ENCODE results near the gene GALK1.

GALK1 gene

DNA sequence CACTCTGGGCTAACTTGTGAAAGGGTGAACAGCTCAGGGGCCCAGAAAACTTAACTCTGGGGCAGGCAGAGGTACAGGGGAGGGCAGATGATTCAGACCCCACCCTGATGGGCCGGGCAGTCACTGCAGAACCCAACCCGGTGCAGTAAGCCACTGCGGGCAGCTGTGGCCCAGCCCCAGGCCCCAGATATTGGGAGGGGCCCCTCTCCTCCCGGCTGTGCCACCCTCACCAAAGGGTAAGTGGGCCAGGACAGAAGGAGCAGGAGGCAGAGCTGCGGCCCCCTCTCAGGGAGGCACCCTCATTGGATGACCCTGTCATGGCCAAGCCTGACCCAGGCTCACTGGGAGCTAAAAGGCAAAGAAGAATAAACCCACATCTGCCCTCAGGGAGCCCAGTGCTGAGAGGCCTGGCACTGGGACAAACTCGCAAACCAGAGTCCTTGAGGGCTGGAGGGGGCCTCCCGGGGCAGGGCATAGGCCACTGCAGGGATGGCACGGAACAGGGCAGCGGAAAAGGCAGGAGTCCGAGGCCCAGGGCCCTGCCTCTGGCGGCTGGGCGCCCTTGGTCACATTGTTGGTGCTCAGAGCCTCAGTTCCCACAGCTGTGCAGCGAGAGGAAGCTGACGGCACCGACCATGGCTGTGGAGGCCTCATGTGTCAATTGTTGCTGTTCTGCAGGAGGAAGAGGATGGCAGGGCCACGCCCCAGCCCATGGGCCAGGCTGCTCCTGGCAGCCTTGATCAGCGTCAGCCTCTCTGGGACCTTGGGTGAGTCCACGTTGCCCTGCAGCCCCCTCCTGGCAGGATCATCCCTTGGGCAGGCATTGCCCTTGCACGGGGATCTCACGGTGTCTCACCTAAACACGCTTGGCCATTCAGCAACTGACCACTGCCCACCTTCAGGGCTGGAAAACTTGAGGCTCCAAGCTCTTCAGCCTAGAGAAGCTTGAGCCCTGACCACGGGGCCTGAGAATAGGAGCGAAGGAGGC lies 40.7 kb downstream of the GALK1 start:
- WGBS, 2 experiments, result 90 to 92% methylated on average over 23 of the region's 23 CpGs
- no peaks in the 10 kb centered on the region for H3K4me1 ChIP-seq (ENCODE audit: control insufficient read depth, insufficient read depth, low read length)
- no peak overlapping the region for H3K27ac ChIP-seq (ENCODE audit: insufficient read depth, low read depth, low read length, poor library complexity, severe bottlenecking)
- no peaks in the 10 kb centered on the region for H3K36me3 ChIP-seq (ENCODE audit: control insufficient read depth, insufficient read depth, low read length)
- peaks cover 36% of the 10 kb centered on the region for H3K27me3 ChIP-seq (ENCODE audit: control insufficient read depth, insufficient read depth, low read length, poor library complexity, severe bottlenecking)
- H3K4me3 ChIP-seq (ENCODE audit: insufficient read depth, low read depth, low read length), result no peak overlapping the region
- H3K9me3 ChIP-seq (ENCODE audit: control insufficient read depth, low read length), result no peaks in the 10 kb centered on the region

DNA sequence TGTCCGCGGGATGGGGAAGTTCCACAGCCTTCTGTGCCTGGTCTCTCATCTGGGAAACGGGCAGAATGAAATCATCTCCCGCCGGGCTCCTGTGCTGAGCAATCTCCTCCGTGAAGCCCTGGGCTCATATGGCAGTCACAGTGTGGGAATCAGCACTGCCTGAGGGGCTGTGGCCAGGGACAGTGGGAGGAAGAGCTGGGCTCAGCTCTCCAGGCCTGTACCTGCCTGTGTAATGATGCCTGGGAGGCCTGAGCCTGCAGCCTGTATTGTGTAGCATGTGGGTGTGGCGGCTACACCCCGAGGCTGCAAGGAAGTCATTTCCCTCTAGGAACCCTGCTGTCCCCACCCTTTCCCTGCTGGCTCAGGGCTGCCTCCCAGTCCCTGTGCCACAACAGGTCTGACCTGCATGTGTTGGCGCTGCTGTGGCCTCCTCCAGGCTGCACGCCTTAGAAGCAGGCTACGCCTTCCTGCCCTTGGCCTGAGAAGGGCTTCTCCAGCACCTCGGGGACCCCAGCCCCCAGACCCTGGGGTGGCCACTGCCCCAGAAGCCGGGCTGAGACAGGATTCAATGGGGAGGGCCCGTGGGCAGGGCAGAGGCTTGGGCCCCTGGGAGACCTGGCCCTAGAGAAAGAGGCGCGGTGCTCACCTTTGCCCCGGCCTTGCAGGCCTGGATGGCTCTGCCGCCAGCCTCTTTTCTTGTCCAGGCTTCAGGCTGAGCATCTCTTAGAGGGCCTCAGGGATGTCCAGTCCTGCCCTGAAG lies 41.6 kb downstream of the GALK1 start:
- H3K4me1 ChIP-seq (ENCODE audit: control insufficient read depth, insufficient read depth, low read length), result no peaks in the 10 kb centered on the region
- H3K36me3 ChIP-seq (ENCODE audit: control insufficient read depth, insufficient read depth, low read length), result no peaks in the 10 kb centered on the region
- H3K27me3 ChIP-seq (ENCODE audit: control insufficient read depth, insufficient read depth, low read length, poor library complexity, severe bottlenecking), result peaks cover 45% of the 10 kb centered on the region
- no peak overlapping the region for H3K27ac ChIP-seq (ENCODE audit: insufficient read depth, low read depth, low read length, poor library complexity, severe bottlenecking)
- H3K9me3 ChIP-seq (ENCODE audit: control insufficient read depth, low read length), result no peaks in the 10 kb centered on the region
- WGBS, 2 experiments, result 86 to 88% methylated on average over 18 of the region's 18 CpGs
- no peak overlapping the region for H3K4me3 ChIP-seq (ENCODE audit: insufficient read depth, low read depth, low read length)

DNA sequence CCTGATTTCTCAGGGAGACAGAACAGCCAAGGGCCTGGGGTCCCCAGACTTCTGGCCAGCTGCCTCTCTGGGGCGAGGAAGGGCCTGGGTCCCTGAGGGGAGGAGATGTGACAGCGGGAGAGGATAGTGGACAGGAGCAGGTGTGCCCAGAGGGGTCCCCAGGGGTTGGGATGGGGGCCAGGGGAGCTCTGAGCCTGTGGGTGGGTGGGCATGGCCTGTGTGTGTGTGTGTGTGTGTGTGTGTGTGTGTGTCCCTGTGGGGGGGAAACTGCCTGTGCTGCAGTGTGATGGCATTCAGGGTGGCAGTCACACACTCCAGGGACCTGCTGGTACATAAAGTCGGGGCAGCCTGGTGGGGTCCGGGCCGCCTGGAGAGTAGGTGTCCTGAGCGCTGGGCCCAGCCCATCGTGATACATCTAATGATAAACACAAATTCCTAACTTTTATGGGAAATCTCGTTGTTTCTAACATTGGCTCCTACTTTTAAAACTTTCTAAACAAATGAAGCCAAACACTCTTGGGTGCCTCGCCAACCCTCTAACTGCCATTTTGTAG lies 42.4 kb downstream of the GALK1 start:
- Histone ChIP-seq H3K36me3 (ENCODE audit: control insufficient read depth, insufficient read depth, low read length) (no peaks in the 10 kb centered on the region), H3K4me1 (ENCODE audit: control insufficient read depth, insufficient read depth, low read length) (no peaks in the 10 kb centered on the region), H3K9me3 (ENCODE audit: control insufficient read depth, low read length) (no peaks in the 10 kb centered on the region), H3K27me3 (ENCODE audit: control insufficient read depth, insufficient read depth, low read length, poor library complexity, severe bottlenecking) (peaks cover 48% of the 10 kb centered on the region), H3K27ac (ENCODE audit: insufficient read depth, low read depth, low read length, poor library complexity, severe bottlenecking) (no peak overlapping the region), H3K4me3 (ENCODE audit: insufficient read depth, low read depth, low read length) (no peak overlapping the region)
- WGBS, 2 experiments, result 95% methylated on average over 9 of the region's 9 CpGs

GRCh38 chr17:75722076-75722475 lies 42.9 kb downstream of the GALK1 start:
- Histone ChIP-seq H3K4me1 (ENCODE audit: control insufficient read depth, insufficient read depth, low read length) (no peaks in the 10 kb centered on the region), H3K4me3 (ENCODE audit: insufficient read depth, low read depth, low read length) (no peak overlapping the region), H3K36me3 (ENCODE audit: control insufficient read depth, insufficient read depth, low read length) (no peaks in the 10 kb centered on the region), H3K27me3 (ENCODE audit: control insufficient read depth, insufficient read depth, low read length, poor library complexity, severe bottlenecking) (peaks cover 48% of the 10 kb centered on the region), H3K9me3 (ENCODE audit: control insufficient read depth, low read length) (no peaks in the 10 kb centered on the region), H3K27ac (ENCODE audit: insufficient read depth, low read depth, low read length, poor library complexity, severe bottlenecking) (no peak overlapping the region)
- 90% methylated on average over 5 of the region's 5 CpGs for WGBS, 2 experiments

- H3K4me1 ChIP-seq (ENCODE audit: control insufficient read depth, insufficient read depth, low read length), result no peaks in the 10 kb centered on the region
- H3K27ac ChIP-seq (ENCODE audit: insufficient read depth, low read depth, low read length, poor library complexity, severe bottlenecking), result no peak overlapping the region
- peak overlapping the region; percentile 29 for H3K4me3 ChIP-seq (ENCODE audit: insufficient read depth, low read depth, low read length)
- no peaks in the 10 kb centered on the region for H3K9me3 ChIP-seq (ENCODE audit: control insufficient read depth, low read length)
- H3K27me3 ChIP-seq (ENCODE audit: control insufficient read depth, insufficient read depth, low read length, poor library complexity, severe bottlenecking), result peaks cover 48% of the 10 kb centered on the region
- no peaks in the 10 kb centered on the region for H3K36me3 ChIP-seq (ENCODE audit: control insufficient read depth, insufficient read depth, low read length)
- WGBS, 2 experiments, result 26% methylated on average over 33 of the region's 33 CpGs
Measured at GRCh38 chr17:75721463-75722011, 43.5 kb downstream of the GALK1 start.

DNA sequence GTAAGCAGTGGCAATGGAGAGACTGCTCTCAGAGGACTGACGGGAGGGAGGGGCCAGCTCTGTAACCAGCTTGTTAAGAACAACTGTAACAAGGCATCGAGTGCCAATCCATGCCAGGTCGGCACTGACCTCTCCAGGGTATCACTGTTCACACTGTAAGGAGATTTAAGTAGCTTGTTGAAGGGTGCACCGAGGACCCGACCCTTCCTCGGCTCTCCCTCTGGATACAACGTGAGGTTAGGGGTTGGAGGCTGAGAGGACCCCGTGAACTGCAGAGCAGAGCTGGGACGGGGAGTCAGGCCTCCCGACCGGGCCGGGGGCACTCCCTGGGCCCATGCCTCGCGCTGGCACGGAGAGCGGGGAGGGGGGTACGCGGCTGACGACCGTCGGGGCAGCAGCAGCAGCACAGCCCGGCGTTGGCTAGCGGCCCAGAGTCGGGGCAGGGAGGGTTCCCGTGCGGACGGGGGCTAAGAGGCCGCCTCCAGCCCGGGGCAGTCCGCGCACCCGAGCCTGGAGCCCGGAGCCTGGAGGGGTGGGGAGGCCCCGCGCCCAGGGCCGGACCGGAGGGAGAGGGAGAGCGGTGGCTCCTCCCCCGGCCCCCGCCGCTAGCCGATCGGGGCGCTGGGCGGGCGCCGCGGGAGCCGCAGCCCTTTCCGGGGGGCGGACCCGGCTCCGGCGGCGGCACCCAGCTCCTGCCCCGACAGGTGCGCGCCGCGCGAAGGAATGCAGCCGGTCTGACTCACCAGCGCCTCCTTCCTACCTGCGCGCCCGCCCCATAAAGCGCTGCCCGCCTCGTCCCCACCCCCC lies 44.1 kb downstream of the GALK1 start, which contains the start of gene ITGB4:
Gene ITGB4 (plus strand): TSS at position 804 of the 807 bp plus-strand sequence. CDS start 3,245 bp downstream, outside the sequence.
- Histone ChIP-seq H3K4me1 (ENCODE audit: control insufficient read depth, insufficient read depth, low read length) (no peaks in the 10 kb centered on the region), H3K27me3 (ENCODE audit: control insufficient read depth, insufficient read depth, low read length, poor library complexity, severe bottlenecking) (peaks cover 48% of the 10 kb centered on the region), H3K27ac (ENCODE audit: insufficient read depth, low read depth, low read length, poor library complexity, severe bottlenecking) (no peak within 1 kb of the TSS), H3K4me3 (ENCODE audit: insufficient read depth, low read depth, low read length) (peak within 1 kb of the TSS; percentile 29), H3K9me3 (ENCODE audit: control insufficient read depth, low read length) (no peaks in the 10 kb centered on the region), H3K36me3 (ENCODE audit: control insufficient read depth, insufficient read depth, low read length) (no peaks in the 10 kb centered on the region)
- 6 to 7% methylated on average over 70 of the region's 70 CpGs for WGBS, 2 experiments

DNA sequence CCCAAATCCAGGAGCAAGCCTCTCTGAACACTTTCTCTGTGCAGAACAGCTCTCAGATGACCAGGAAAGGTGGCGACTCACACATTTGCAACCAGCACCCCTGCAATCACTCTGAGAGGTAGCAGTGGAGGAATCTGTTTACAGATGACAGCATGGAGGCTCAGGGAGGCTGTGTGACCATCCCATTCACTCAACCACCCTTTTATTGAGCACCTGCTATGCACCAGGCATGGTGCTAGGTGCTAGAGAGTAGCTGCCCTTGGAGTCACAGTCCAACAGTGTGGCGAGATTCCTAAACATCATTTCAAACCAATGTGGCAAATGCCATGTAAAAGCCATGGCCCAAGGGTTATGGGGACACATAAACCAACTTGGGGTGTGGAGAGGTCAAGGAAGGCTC lies 45.3 kb downstream of the GALK1 start:
- Histone ChIP-seq H3K4me1 (ENCODE audit: control insufficient read depth, insufficient read depth, low read length) (no peaks in the 10 kb centered on the region), H3K4me3 (ENCODE audit: insufficient read depth, low read depth, low read length) (no peak overlapping the region), H3K36me3 (ENCODE audit: control insufficient read depth, insufficient read depth, low read length) (no peaks in the 10 kb centered on the region), H3K27ac (ENCODE audit: insufficient read depth, low read depth, low read length, poor library complexity, severe bottlenecking) (no peak overlapping the region), H3K27me3 (ENCODE audit: control insufficient read depth, insufficient read depth, low read length, poor library complexity, severe bottlenecking) (peaks cover 48% of the 10 kb centered on the region), H3K9me3 (ENCODE audit: control insufficient read depth, low read length) (no peaks in the 10 kb centered on the region)
- WGBS, 2 experiments, result 90 to 91% methylated on average over 2 of the region's 2 CpGs

GRCh38 chr17:75712446-75712845 lies 52.5 kb downstream of the GALK1 start:
- 83% methylated on average over 2 of the region's 2 CpGs for WGBS, 2 experiments
- H3K4me3 ChIP-seq (ENCODE audit: insufficient read depth, low read depth, low read length), result no peak overlapping the region
- no peaks in the 10 kb centered on the region for H3K36me3 ChIP-seq (ENCODE audit: control insufficient read depth, insufficient read depth, low read length)
- no peaks in the 10 kb centered on the region for H3K4me1 ChIP-seq (ENCODE audit: control insufficient read depth, insufficient read depth, low read length)
- H3K27me3 ChIP-seq (ENCODE audit: control insufficient read depth, insufficient read depth, low read length, poor library complexity, severe bottlenecking), result no peaks in the 10 kb centered on the region
- H3K27ac ChIP-seq (ENCODE audit: insufficient read depth, low read depth, low read length, poor library complexity, severe bottlenecking), result no peak overlapping the region
- no peaks in the 10 kb centered on the region for H3K9me3 ChIP-seq (ENCODE audit: control insufficient read depth, low read length)

Data from ectodermal cell (in vitro differentiated cells).